HEK293 (cell line): ENCODE results near the gene ZNF524.

Experiments used
- CTCF ChIA-PET: fragments of 350-600 bp; formaldehyde crosslinking; extraction: SDS; loops from one replicate; lab custom pipeline; 2021; ENCODE audit warnings: antibody characterized with exemption; lab: Yijun Ruan, JAX
- POLR2A ChIA-PET: fragments of 300-600 bp; formaldehyde crosslinking; extraction: SDS; loops from one replicate; lab custom pipeline; 2020; ENCODE audit warnings: antibody characterized with exemption, inconsistent platforms; lab: Yijun Ruan, JAX
- H3K27ac ChIP-seq: fragments of 200-500 bp; sonication (Bioruptor generic); 2 replicates; pipeline ENCODE4 v1.5.1; 2014; ENCODE audit warnings: low read depth, low read length, control low read depth, inconsistent platforms; ENCODE audit errors: extremely low read depth
- H3K36me3 ChIP-seq, 2 experiments: fragments of 200-500 bp in 1 of 2; sonication (Bioruptor generic) in 1 of 2; 1 replicate in 1 of 2; 2 replicates in 1 of 2; pipeline ENCODE4 v1.5.1; 2014 to 2017; ENCODE audit warnings: inconsistent platforms in 2 of 2, low read length in 2 of 2; ENCODE audit not compliant: control insufficient read depth in 2 of 2, insufficient read depth in 1 of 2
- H3K4me1 ChIP-seq: fragments of 200-500 bp; sonication (Bioruptor generic); 2 replicates; pipeline ENCODE4 v1.5.1; 2014; ENCODE audit warnings: mild to moderate bottlenecking, low read length, inconsistent platforms; ENCODE audit not compliant: control insufficient read depth, insufficient read depth
- H3K4me3 ChIP-seq: 2 replicates; pipeline ENCODE4 v1.5.1; 2011; ENCODE audit warnings: low read depth, mild to moderate bottlenecking, control low read depth, low read length, moderate library complexity
- H3K9me3 ChIP-seq: fragments of 200-500 bp; sonication (Bioruptor generic); 2 replicates; pipeline ENCODE4 v1.5.1; 2014; ENCODE audit warnings: low read depth, low read length, inconsistent platforms; ENCODE audit not compliant: control insufficient read depth, insufficient read depth
- FEZF1 ChIP-seq: fragments of 450-650 bp; formaldehyde crosslinking; IDR thresholded peaks from 2 replicates; pipeline ENCODE4 v1.5.1; 2016; ENCODE audit warnings: missing biosample characterization, missing genetic modification characterization
- KLF8 ChIP-seq: fragments of 450-650 bp; formaldehyde crosslinking; IDR thresholded peaks from 2 replicates; pipeline ENCODE4 v1.5.1; 2016; ENCODE audit warnings: missing biosample characterization, missing genetic modification characterization
- REPIN1 ChIP-seq: fragments of 450-650 bp; formaldehyde crosslinking; IDR thresholded peaks from 2 replicates; pipeline ENCODE4 v1.5.1; 2017; ENCODE audit warnings: missing biosample characterization, missing genetic modification characterization, low read depth
- SP7 ChIP-seq: fragments of 450-650 bp; formaldehyde crosslinking; IDR thresholded peaks from 2 replicates; pipeline ENCODE4 v1.5.1; 2016; ENCODE audit warnings: missing biosample characterization, missing genetic modification characterization
- ZBTB8A ChIP-seq: fragments of 450-650 bp; formaldehyde crosslinking; IDR thresholded peaks from 2 replicates; pipeline ENCODE4 v1.5.1; 2016; ENCODE audit warnings: missing biosample characterization, missing genetic modification characterization
- ZNF133 ChIP-seq: fragments of 450-650 bp; formaldehyde crosslinking; IDR thresholded peaks from 2 replicates; pipeline ENCODE4 v1.5.1; 2016; ENCODE audit warnings: missing biosample characterization, missing genetic modification characterization
- ZNF146 ChIP-seq: fragments of 450-650 bp; formaldehyde crosslinking; IDR thresholded peaks from 2 replicates; pipeline ENCODE4 v1.5.1; 2016; ENCODE audit warnings: missing biosample characterization, missing genetic modification characterization
- ZNF16 ChIP-seq: fragments of 450-650 bp; formaldehyde crosslinking; IDR thresholded peaks from 2 replicates; pipeline ENCODE4 v1.5.1; 2016; ENCODE audit warnings: low read depth, missing biosample characterization, missing genetic modification characterization
- ZNF175 ChIP-seq: fragments of 450-650 bp; formaldehyde crosslinking; IDR thresholded peaks from 2 replicates; pipeline ENCODE4 v1.5.1; 2016; ENCODE audit warnings: missing biosample characterization, missing genetic modification characterization
- ZNF2 ChIP-seq: fragments of 450-650 bp; formaldehyde crosslinking; IDR thresholded peaks from 2 replicates; pipeline ENCODE4 v1.5.1; 2016; ENCODE audit warnings: missing biosample characterization, missing genetic modification characterization
- ZNF239 ChIP-seq: fragments of 450-650 bp; formaldehyde crosslinking; IDR thresholded peaks from 2 replicates; pipeline ENCODE4 v1.5.1; 2016; ENCODE audit warnings: missing biosample characterization, missing genetic modification characterization
- ZNF24 ChIP-seq: fragments of 450-650 bp; formaldehyde crosslinking; IDR thresholded peaks from 2 replicates; pipeline ENCODE4 v1.5.1; 2016; ENCODE audit warnings: missing biosample characterization, missing genetic modification characterization
- ZNF510 ChIP-seq: fragments of 450-650 bp; formaldehyde crosslinking; IDR thresholded peaks from 2 replicates; pipeline ENCODE4 v1.5.1; 2018; ENCODE audit warnings: mild to moderate bottlenecking, missing genetic modification characterization, missing biosample characterization; ENCODE audit not compliant: insufficient replicate concordance
- ZNF549 ChIP-seq: fragments of 450-650 bp; IDR thresholded peaks from 2 replicates; pipeline ENCODE4 v1.5.1; 2018; ENCODE audit warnings: missing biosample characterization, missing genetic modification characterization, mild to moderate bottlenecking, inconsistent platforms, moderate library complexity
- ZNF558 ChIP-seq: fragments of 450-650 bp; formaldehyde crosslinking; IDR thresholded peaks from 2 replicates; pipeline ENCODE4 v1.5.1; 2016; ENCODE audit warnings: missing biosample characterization, missing genetic modification characterization
- ZNF561 ChIP-seq: fragments of 450-650 bp; IDR thresholded peaks from 2 replicates; pipeline ENCODE4 v1.5.1; 2018; ENCODE audit warnings: missing biosample characterization, missing genetic modification characterization, borderline replicate concordance
- ZNF660 ChIP-seq: fragments of 450-650 bp; IDR thresholded peaks from 2 replicates; pipeline ENCODE4 v1.5.1; 2018; ENCODE audit warnings: missing biosample characterization, mild to moderate bottlenecking, missing genetic modification characterization
- ZNF843 ChIP-seq: fragments of 450-650 bp; formaldehyde crosslinking; IDR thresholded peaks from 2 replicates; pipeline ENCODE4 v1.5.1; 2016; ENCODE audit warnings: missing biosample characterization, missing genetic modification characterization
- ZSCAN23 ChIP-seq: fragments of 450-650 bp; formaldehyde crosslinking; IDR thresholded peaks from 2 replicates; pipeline ENCODE4 v1.5.1; 2016; ENCODE audit warnings: missing biosample characterization, missing genetic modification characterization
- ZSCAN30 ChIP-seq: fragments of 450-650 bp; IDR thresholded peaks from 2 replicates; pipeline ENCODE4 v1.5.1; 2018; ENCODE audit warnings: missing biosample characterization, mild to moderate bottlenecking, missing genetic modification characterization, moderate library complexity
- TF ChIP-seq, protein P1 (sequence below): fragments of 450-650 bp; formaldehyde crosslinking; IDR thresholded peaks from 2 replicates; pipeline ENCODE4 v1.5.1; 2016; ENCODE audit warnings: missing biosample characterization, missing genetic modification characterization
- TF ChIP-seq, protein P2 (sequence below): fragments of 450-650 bp; formaldehyde crosslinking; IDR thresholded peaks from 2 replicates; pipeline ENCODE4 v1.5.1; 2016; ENCODE audit warnings: missing biosample characterization, missing genetic modification characterization
- TF ChIP-seq, protein P3 (sequence below): fragments of 450-650 bp; formaldehyde crosslinking; IDR thresholded peaks from 2 replicates; pipeline ENCODE4 v1.5.1; 2016; ENCODE audit warnings: missing biosample characterization, missing genetic modification characterization
- TF ChIP-seq, protein P4 (sequence below): fragments of 450-650 bp; formaldehyde crosslinking; conservative IDR thresholded peaks from 2 replicates; pipeline ENCODE4 v1.5.1; 2016; ENCODE audit warnings: low read depth, missing biosample characterization, missing genetic modification characterization
- TF ChIP-seq, protein P5 (sequence below): fragments of 450-650 bp; formaldehyde crosslinking; IDR thresholded peaks from 2 replicates; pipeline ENCODE4 v1.5.1; 2016; ENCODE audit warnings: missing biosample characterization, missing genetic modification characterization

Gene ZNF524

GRCh38 chr19:55599842-55600661 is at the start of gene ZNF524:
TSS of gene ZNF524 (plus strand) at chr19:55600288. CDS start at chr19:55602113, 1,825 bp downstream.
- no peaks in the 10 kb centered on the region for H3K9me3 ChIP-seq
- H3K36me3 ChIP-seq: peaks cover 10 to 23% of the 10 kb centered on the region in 2 experiments
- POLR2A ChIA-PET: interaction anchor here (0.5 to 4.4 kb wide), 29 partner anchors 13 to 484 kb away, joined by 3 to 71 read pairs (median 6); partner anchors contain the start of genes CCDC106, HSPBP1, ISOC2 and KMT5C
- CTCF ChIA-PET: interaction anchor here (0.6 to 2.9 kb wide), 5 partner anchors 83 to 1174 kb away, joined by 3 to 9 read pairs (median 4); no protein-coding TSS in a partner anchor
- H3K4me3 ChIP-seq: peak within 1 kb of the TSS; percentile 97
- H3K27ac ChIP-seq: peak within 1 kb of the TSS; percentile 97
- H3K4me1 ChIP-seq: peaks cover 3% of the 10 kb centered on the region; the same call in 1 of the 2 replicates
- TF ChIP-seq REPIN1 (no peak), ZNF24 (tag by site-specific recombination) (peak; percentile 38; the same call in 1 of the 2 replicates), ZNF239 (tag by site-specific recombination) (no peak), FEZF1 (tag by site-specific recombination) (peak; percentile 26; the same call in 1 of the 2 replicates), ZNF2 (tag by site-specific recombination) (peak; percentile 68; the same call in 1 of the 2 replicates), ZNF146 (tag by site-specific recombination) (no peak), ZNF561 (tag by site-specific recombination) (peak; percentile 66), ZNF549 (no peak), ZNF175 (no peak), ZNF510 (no peak), ZSCAN30 (peak; percentile 55; the same call in 1 of the 2 replicates), ZSCAN23 (0 out of 2 replicates have a peak, but pooled peaks have one; percentile 39), ZNF16 (tag by site-specific recombination) (no peak), ZNF843 (tag by site-specific recombination) (peak; percentile 51; the same call in 1 of the 2 replicates), ZNF558 (tag by site-specific recombination) (peak; percentile 22; the same call in 1 of the 2 replicates), ZNF133 (tag by site-specific recombination) (no peak), ZNF660 (tag by site-specific recombination) (peak; percentile 76), ZBTB8A (tag by site-specific recombination) (peak; percentile 32), KLF8 (peak; percentile 99), SP7 (peak; percentile 66)
- TF ChIP-seq, protein P1, sequence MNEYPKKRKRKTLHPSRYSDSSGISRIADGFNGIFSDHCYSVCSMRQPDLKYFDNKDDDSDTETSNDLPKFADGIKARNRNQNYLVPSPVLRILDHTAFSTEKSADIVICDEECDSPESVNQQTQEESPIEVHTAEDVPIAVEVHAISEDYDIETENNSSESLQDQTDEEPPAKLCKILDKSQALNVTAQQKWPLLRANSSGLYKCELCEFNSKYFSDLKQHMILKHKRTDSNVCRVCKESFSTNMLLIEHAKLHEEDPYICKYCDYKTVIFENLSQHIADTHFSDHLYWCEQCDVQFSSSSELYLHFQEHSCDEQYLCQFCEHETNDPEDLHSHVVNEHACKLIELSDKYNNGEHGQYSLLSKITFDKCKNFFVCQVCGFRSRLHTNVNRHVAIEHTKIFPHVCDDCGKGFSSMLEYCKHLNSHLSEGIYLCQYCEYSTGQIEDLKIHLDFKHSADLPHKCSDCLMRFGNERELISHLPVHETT (tag by site-specific recombination): no peak; the same call in 1 of the 2 replicates
- TF ChIP-seq, protein P2, sequence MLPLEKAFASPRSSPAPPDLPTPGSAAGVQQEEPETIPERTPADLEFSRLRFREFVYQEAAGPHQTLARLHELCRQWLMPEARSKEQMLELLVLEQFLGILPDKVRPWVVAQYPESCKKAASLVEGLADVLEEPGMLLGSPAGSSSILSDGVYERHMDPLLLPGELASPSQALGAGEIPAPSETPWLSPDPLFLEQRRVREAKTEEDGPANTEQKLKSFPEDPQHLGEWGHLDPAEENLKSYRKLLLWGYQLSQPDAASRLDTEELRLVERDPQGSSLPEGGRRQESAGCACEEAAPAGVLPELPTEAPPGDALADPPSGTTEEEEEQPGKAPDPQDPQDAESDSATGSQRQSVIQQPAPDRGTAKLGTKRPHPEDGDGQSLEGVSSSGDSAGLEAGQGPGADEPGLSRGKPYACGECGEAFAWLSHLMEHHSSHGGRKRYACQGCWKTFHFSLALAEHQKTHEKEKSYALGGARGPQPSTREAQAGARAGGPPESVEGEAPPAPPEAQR (tag by site-specific recombination): 0 out of 2 replicates have a peak, but pooled peaks have one; percentile 65
- TF ChIP-seq, protein P3, sequence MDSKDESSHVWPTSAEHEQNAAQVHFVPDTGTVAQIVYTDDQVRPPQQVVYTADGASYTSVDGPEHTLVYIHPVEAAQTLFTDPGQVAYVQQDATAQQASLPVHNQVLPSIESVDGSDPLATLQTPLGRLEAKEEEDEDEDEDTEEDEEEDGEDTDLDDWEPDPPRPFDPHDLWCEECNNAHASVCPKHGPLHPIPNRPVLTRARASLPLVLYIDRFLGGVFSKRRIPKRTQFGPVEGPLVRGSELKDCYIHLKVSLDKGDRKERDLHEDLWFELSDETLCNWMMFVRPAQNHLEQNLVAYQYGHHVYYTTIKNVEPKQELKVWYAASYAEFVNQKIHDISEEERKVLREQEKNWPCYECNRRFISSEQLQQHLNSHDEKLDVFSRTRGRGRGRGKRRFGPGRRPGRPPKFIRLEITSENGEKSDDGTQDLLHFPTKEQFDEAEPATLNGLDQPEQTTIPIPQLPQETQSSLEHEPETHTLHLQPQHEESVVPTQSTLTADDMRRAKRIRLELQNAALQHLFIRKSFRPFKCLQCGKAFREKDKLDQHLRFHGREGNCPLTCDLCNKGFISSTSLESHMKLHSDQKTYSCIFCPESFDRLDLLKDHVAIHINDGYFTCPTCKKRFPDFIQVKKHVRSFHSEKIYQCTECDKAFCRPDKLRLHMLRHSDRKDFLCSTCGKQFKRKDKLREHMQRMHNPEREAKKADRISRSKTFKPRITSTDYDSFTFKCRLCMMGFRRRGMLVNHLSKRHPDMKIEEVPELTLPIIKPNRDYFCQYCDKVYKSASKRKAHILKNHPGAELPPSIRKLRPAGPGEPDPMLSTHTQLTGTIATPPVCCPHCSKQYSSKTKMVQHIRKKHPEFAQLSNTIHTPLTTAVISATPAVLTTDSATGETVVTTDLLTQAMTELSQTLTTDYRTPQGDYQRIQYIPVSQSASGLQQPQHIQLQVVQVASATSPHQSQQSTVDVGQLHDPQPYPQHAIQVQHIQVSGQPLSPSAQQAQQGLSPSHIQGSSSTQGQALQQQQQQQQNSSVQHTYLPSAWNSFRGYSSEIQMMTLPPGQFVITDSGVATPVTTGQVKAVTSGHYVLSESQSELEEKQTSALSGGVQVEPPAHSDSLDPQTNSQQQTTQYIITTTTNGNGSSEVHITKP (tag by site-specific recombination): peak; percentile 15; the same call in 1 of the 2 replicates
- TF ChIP-seq, protein P4, sequence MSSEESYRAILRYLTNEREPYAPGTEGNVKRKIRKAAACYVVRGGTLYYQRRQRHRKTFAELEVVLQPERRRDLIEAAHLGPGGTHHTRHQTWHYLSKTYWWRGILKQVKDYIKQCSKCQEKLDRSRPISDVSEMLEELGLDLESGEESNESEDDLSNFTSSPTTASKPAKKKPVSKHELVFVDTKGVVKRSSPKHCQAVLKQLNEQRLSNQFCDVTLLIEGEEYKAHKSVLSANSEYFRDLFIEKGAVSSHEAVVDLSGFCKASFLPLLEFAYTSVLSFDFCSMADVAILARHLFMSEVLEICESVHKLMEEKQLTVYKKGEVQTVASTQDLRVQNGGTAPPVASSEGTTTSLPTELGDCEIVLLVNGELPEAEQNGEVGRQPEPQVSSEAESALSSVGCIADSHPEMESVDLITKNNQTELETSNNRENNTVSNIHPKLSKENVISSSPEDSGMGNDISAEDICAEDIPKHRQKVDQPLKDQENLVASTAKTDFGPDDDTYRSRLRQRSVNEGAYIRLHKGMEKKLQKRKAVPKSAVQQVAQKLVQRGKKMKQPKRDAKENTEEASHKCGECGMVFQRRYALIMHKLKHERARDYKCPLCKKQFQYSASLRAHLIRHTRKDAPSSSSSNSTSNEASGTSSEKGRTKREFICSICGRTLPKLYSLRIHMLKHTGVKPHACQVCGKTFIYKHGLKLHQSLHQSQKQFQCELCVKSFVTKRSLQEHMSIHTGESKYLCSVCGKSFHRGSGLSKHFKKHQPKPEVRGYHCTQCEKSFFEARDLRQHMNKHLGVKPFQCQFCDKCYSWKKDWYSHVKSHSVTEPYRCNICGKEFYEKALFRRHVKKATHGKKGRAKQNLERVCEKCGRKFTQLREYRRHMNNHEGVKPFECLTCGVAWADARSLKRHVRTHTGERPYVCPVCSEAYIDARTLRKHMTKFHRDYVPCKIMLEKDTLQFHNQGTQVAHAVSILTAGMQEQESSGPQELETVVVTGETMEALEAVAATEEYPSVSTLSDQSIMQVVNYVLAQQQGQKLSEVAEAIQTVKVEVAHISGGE (tag by site-specific recombination): peak; percentile 18
- TF ChIP-seq, protein P5, sequence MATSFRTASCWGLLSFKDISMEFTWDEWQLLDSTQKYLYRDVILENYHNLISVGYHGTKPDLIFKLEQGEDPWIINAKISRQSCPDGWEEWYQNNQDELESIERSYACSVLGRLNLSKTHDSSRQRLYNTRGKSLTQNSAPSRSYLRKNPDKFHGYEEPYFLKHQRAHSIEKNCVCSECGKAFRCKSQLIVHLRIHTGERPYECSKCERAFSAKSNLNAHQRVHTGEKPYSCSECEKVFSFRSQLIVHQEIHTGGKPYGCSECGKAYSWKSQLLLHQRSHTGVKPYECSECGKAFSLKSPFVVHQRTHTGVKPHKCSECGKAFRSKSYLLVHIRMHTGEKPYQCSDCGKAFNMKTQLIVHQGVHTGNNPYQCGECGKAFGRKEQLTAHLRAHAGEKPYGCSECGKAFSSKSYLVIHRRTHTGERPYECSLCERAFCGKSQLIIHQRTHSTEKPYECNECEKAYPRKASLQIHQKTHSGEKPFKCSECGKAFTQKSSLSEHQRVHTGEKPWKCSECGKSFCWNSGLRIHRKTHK: no peak
